ENCODE results near the gene SPRY4. TPM values are rescaled to one million over a fixed set of nuclear protein-coding genes. Genes with fewer than 3 reads are reported as not detected.
A peak's percentile ranks its signal among the peaks of the same experiment; 100 is the strongest.
"Not testable (repeated sequence)": the region's sequence is repeated elsewhere in the genome, so short reads cannot be mapped to it uniquely, and the experiment has no call there.

The SPRY4 gene
- total RNA-seq, 1 donor from 2014 or later, result 20.6 TPM

GRCh38 chr5:142342128-142342981 is 17.5 kb upstream of the SPRY4 start:
- DNase-seq (ENCODE audit: low spot score), result peak; percentile 54
- intact Hi-C loops (cut with DNase I), result no loop called here

DNA sequence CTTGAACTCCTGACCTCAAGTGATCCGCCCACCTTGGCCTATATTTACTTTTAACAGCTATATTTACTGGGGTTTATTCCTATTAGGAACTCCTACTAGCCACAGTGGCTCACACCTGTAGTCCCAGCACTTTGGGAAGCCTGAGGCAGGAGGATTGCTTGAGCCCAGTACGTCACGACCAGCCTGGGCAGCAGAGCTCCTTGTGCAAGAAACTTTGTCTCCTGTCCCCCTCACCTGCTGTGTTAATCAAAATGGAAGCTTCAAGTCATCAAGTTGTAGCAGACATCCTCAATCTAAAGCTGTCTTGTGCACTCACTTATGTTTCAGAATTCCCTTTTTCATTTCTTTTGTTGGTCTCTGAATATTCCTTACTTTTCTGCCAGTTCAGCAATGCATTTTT is 15.0 kb upstream of the SPRY4 start:
- peak; percentile 33 for DNase-seq (ENCODE audit: low spot score)
- intact Hi-C loops (cut with DNase I), result no loop called here

- DNase-seq (ENCODE audit: low spot score), result peak; percentile 12
- intact Hi-C loops (cut with DNase I), result no loop called here
Measured at GRCh38 chr5:142334538-142334937, 9.7 kb upstream of the SPRY4 start.

GRCh38 chr5:142333749-142334148 is 8.9 kb upstream of the SPRY4 start:
- peak; percentile 20 for DNase-seq (ENCODE audit: low spot score)
- intact Hi-C loops (cut with DNase I), result not testable (repeated sequence)

DNA sequence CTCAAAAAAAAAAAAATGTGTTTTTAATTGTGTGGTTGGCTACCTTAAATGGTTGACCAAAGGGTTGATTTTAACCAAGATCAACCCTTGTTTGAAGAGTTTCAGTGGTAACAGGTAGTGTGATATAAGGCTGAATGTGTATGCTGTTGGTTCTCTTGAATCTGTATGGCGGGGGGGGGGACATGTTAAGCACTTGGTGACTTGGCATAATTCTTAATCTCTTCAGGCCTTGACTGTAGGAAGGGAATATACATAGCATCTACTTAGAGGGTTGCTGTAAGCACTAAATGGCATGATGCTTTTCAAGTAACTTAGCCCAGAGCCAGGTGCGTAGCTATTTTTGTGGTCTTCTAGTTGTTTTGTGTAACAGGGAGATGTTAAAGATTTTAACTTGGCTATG is 5.6 kb upstream of the SPRY4 start:
- intact Hi-C loops (cut with DNase I), result no loop called here
- DNase-seq (ENCODE audit: low spot score), result no peak

DNA sequence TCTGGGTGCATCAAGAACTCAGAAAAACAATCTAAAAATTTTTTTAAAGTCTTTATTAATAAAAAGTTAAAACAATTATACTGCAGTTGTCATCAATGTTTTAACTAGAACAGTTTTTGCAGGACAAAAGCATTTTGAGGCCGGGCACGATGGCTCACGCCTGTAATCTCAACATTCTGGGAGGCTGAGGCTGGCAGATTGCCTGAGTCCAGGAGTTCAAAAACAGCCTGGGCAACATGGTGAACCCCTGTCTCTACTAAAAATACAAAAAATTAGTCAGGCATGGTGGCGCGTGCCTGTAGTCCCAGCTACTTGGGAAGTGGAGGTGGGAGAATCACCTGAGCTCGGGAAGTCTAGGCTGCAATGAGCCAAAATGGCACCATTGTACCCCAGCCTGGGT is 5.2 kb upstream of the SPRY4 start:
- intact Hi-C loops (cut with DNase I), result no loop called here
- DNase-seq (ENCODE audit: low spot score), result peak; percentile 64

DNA sequence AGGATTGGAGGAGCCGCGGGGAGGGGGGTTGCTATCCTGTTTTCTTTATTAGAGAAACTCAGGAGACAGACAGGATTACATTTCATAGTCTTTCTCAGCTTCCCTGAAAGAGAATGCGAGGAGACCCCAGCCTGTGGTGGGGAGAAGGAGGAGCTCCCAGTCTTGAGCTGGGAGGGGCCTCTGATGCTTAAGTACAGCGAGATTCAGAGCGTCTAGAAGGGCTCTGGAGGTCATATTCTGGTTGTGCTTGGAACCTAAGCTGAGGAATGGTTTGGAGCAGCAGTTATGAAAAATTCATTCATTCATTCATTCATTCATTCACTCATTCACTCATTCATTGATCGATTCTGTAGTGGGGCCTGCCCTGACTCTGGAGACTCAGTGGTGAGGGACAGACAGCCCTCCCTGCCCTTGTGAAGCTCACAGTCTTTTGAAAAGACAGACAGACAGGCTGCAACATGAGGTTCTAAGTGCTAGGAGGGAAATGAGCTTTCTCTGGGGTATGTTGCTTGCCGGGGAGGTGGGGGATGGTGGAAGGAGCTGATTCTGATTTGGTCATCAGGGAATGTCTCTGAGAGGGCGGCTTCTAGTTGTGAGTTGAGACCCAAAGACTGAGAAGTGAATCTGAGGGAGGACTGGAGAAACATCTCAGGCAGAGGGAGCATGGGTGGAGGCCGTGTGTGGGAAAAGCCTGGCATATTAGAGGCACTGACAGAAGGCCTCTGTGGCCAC is 2.5 kb upstream of the SPRY4 start:
- DNase-seq (ENCODE audit: low spot score), result peak; percentile 22
- intact Hi-C loops (cut with DNase I), result loop anchor here (5.0 to 10.0 kb wide), 2 partner anchors 100 to 378 kb away; no protein-coding TSS in a partner anchor

GRCh38 chr5:142326480-142326938 is 1.7 kb upstream of the SPRY4 start:
- no peak for DNase-seq (ENCODE audit: low spot score)
- intact Hi-C loops (cut with DNase I), result loop anchor here (1.0 to 10.0 kb wide), 3 partner anchors 101 to 378 kb away; no protein-coding TSS in a partner anchor

DNA sequence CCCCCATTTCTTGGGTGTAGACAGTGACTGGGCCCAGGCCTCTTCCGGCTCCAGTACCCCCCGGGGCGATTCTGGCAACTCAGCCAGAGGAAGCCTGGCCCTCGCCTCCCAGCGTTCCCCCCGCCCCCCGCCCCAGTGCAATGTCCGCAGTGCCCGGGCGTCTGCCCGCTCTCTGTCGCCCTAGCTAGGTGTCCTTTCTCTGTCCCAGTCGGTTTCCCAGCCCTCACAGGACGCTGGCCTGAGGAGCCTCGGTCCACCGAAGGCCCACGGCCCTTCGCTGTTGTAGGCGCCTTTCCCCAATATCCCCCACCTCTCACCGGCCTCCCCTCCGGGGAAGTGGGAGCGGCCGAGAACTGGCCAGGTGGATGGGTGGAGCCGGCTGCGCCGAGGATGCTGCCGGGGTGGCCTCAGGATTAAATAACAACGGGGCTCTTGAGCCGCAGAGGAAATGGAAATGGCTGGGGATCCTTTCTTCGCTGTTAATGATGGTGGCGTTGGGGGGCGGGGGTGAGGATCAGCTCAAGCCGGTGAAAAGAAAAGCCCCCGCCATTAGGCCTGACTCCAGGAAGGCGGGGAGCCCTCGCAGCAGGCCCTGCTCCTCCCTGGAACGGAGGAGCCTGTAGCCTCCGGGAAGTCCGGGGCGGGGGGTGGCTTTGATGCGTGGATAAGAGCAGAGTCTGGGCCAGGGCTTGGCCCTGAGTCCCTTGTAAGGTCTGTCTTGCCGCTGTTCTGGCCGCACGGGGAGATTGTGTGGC is 1.1 kb upstream of the SPRY4 start:
- DNase-seq (ENCODE audit: low spot score), result peak; percentile 81
- intact Hi-C loops (cut with DNase I), result loop anchor here (1.0 to 10.0 kb wide), 6 partner anchors 29 to 379 kb away; no protein-coding TSS in a partner anchor

GRCh38 chr5:142324136-142324870 is 518 bp downstream of the SPRY4 start:
- DNase-seq (ENCODE audit: low spot score), result peak; percentile 68
- intact Hi-C loops (cut with DNase I), result loop anchor here (2.0 to 10.0 kb wide), 4 partner anchors 28 to 380 kb away; no protein-coding TSS in a partner anchor

DNA sequence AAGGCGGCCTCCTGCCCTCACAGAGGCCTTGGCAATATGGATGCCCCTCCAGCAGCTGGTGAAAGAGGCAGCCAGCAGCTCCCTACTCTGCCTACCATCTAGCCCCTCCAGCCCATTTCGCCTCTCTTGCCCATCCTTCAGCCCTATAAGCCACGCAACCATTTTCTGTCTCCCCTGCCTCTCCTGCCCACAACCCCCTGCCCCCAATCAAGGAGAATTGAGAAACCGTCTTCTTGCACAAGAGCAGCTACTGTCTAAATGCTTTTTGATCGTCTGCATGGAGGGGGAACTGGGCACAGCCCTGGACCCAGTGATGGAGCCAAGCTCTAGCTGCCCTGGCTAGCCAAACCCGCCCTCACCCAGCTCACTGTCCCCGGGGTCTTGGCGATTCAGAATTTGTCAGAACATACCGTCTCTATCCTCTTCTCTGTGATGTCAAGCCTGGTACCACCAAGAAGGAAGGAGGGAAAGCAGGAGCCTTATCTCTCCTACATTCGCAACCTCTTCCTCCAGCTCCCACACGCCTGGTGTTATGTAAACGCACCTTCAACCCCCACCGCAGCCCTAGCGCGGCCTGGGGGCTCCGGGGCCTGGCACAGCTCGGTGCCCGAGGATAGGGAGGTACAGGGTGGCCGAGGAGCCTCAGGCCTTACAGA is 1.2 kb downstream of the SPRY4 start:
- intact Hi-C loops (cut with DNase I), result loop anchor here (2.0 to 10.0 kb wide), 4 partner anchors 27 to 381 kb away; no protein-coding TSS in a partner anchor
- peak; percentile 67 for DNase-seq (ENCODE audit: low spot score)

- peak; percentile 71 for DNase-seq (ENCODE audit: low spot score)
- intact Hi-C loops (cut with DNase I), result loop anchor here (5.0 to 10.0 kb wide), 2 partner anchors 106 to 382 kb away; no protein-coding TSS in a partner anchor
Measured at GRCh38 chr5:142322747-142323479, 1.9 kb downstream of the SPRY4 start.

GRCh38 chr5:142322403-142322746 is 2.4 kb downstream of the SPRY4 start:
- intact Hi-C loops (cut with DNase I), result loop anchor here (5.0 to 10.0 kb wide), 2 partner anchors 105 to 382 kb away; no protein-coding TSS in a partner anchor
- peak; percentile 60 for DNase-seq (ENCODE audit: low spot score)

- intact Hi-C loops (cut with DNase I), result loop anchor here (5.0 to 10.0 kb wide), 2 partner anchors 104 to 384 kb away; no protein-coding TSS in a partner anchor
- peak; percentile 70 for DNase-seq (ENCODE audit: low spot score)
Measured at GRCh38 chr5:142320851-142321560, 3.8 kb downstream of the SPRY4 start.

DNA sequence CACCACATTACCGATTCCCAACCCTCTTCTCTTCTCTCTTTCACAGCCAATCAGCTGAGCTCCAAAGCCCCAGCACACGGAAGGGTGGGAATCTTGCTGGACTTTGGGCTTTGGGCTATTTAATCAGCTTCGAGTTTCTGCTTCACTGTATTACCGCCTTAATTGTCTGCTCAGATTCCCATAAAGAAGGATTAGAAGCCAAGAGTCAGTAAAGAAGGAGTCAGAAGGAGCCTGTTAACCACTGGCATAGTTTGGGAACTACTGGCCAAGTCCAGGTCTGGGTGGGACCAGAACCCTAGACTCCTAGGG is 4.4 kb downstream of the SPRY4 start:
- peak; percentile 35 for DNase-seq (ENCODE audit: low spot score)
- intact Hi-C loops (cut with DNase I), result loop anchor here (5.0 to 10.0 kb wide), 2 partner anchors 103 to 384 kb away; no protein-coding TSS in a partner anchor

DNA sequence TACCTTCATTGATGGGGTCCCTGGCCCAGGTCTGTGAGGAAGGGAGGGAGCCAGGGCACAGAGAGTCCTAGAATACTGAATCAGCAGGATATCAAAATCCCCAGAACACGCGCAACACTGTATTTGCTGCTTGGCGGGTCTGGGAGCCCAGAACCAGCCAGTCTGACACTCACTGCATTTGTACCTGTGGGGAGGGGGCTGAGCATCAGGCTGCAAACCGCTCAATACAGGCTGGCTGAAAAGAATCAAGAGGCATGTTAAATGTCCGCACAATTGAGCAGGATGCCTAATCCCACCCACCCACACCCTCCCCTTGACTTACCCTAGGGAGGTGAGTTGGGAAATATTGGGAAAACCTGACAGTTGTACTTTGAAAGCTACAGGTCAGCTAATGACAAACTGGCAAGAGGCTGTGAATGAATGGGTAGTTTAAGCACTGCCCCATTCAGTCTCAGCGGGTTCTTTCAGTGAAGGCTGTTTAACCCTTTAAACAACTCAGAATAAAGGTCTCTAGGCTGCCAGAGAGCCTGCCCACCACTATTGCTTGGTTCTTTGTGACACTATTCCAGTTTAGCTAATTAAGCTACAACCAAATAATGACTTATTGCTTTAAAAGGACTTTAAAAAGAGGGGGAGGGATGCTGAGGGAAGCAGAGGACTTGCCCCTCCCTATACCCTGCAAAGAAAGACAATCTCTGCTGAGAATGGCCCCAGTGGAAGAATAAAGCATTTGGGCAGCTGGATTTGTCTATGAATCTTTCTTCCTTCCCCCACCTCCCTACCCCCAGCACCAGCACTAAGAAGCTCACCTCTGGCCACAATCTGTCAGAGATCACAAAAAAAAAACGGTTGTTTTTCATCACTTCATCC is 5.0 kb downstream of the SPRY4 start:
- DNase-seq (ENCODE audit: low spot score), result peak; percentile 10
- intact Hi-C loops (cut with DNase I), result loop anchor here (5.0 to 10.0 kb wide), 3 partner anchors 37 to 385 kb away; no protein-coding TSS in a partner anchor
